NK-92 treated with Interleukin-12 subunit alpha and Interleukin-12 subunit beta, amount 100 ng/mL, for 24 hours (cell line): ENCODE data around the gene SPOCK1.
"Not testable (repeated sequence)": the region's sequence is repeated elsewhere in the genome, so short reads cannot be mapped to it uniquely, and the experiment has no call there.

ENCODE experiments used
- DNase-seq: peaks from one replicate; lab custom pipeline; 2025; lab: John Stamatoyannopoulos, UW

The SPOCK1 gene

DNA sequence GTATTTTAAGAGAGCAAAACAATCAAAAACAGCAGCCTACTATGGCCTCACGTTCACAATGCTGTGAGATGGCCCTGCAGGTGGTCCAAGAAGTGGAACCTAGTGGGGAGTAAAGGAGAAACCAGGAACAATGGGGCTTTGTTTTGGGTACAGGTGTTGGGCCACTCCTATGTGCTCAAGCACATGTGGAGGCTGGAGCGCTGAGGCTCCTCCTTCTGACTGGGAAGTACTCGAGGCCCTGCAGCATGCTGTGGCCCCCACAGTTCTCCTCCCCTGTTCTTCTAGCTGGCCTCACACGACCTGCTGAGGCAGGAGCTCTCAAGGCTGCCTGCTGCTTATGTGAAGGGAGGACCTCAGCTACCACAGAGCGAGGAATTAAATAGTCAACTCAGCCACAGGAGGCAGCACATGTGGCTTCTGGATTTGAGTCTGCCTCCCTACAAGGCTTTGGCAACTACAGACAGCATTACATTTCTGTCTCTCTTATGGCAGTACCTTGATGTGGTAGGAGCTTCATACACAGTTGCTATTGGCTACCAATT, 482.3 kb downstream of the SPOCK1 start:
- no peak for DNase-seq

GRCh38 chr5:137015540-137016116, 483.5 kb downstream of the SPOCK1 start:
- no peak for DNase-seq

DNA sequence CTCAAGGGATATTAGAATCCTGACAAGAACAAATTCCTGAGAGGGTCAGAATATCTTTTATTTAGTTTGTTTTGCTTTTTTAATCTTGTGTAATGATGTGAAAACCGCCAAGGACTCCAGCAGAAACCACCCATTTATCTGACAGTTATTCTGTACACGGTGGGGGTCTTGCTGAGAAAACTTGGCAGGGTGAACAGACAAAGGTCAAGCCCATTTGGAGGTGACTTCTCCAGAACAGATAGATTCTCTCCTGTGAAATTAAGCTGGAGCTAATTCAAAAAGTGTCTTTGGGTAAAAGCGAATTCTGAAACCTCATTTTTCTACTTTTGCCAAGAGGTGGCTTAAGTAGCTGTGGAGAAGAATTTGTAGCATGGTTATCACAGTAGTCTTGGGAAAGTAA, 484.4 kb downstream of the SPOCK1 start:
- DNase-seq: no peak

- DNase-seq: no peak
Measured at GRCh38 chr5:137010226-137010625, 488.9 kb downstream of the SPOCK1 start.

- DNase-seq: no peak
Measured at GRCh38 chr5:137004279-137004678, 494.8 kb downstream of the SPOCK1 start.

GRCh38 chr5:137001026-137001569, 498.0 kb downstream of the SPOCK1 start:
- DNase-seq: no peak

DNA sequence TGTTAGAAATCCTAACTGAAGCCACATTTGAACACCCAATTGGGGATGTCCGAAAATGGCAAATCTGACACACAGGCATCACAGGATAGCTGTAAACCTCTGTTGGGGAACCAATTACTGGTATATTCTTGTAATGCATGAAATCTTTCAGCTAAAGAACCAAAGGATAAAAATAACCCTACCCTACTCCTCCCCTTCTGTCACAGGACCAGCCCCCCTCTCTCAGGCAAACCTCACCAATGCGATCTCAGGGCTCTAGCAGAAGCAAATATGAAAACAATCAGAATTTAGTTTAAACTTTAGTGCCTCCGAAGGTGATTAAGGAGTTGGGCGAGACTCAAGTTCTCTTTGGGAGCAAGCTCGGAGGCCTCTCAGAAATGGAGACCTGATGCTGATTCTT, 499.3 kb downstream of the SPOCK1 start:
- DNase-seq: no peak

- DNase-seq: no peak
Measured at GRCh38 chr5:136998854-136999357, 500.2 kb downstream of the SPOCK1 start.

GRCh38 chr5:136994154-136994553, 505.0 kb downstream of the SPOCK1 start:
- DNase-seq: no peak

DNA sequence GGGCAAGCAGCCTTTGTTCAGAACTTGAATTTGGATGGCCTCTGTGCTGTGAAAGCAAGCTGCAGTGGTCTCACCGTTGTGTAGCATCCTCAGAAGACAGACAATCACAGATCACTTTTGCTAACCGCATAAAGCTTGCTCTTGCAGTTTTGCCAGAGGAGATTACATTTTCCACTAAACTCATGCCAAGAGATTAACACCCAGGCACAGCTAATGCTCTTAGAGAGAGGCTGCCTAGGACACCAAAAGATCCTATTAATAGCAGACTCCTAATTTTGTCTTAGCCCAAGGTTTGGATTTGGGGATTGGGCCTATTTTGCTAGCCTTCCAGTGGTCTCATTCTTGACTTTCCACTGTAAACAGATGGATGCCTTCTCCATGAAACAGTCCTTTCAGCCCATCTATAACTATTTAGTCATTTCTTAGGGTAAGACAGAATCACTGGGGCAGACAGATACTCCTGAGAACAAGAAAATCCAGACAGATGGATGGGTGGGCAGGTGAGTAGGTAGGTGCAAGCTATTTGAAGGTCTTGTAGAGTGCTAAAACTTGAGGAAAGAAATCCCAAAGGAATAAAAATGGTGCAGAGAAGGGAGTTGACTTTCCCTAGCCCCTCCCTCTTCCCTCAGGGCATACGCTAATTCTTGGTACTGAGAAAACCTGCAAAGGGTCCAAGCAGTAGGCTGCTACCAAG, 506.2 kb downstream of the SPOCK1 start:
- DNase-seq: no peak

DNA sequence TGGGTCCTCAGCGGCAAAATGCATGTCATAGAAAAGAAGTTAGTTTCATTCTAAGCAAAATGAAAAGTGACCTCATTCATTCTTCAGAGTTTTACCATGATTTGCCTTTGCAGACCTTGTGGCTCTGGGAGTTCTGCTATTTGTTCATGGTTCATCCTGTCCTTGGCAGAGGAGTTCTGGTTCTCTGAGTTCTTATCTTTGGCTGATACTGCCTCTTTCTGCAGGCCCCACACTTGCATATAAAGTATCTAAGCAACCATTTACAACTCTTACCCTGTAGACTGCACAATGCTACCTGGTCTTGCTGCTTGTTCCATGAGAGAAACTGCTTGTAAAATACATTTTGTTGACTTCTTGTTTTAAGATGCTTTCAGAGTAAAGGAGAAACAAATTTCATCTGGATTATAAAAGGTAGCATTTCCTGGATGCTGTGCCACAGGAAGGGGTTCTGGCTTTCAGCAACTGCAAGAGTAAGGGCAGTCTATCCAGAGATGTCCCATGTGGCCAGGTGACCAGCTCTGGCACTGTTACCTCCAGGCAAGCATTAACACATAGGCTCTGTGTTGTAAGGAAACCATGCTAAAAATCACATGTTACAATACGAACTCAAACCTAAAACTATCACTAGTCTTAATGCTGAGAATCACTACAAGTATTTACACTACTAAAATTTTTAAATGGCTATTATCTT, 513.2 kb downstream of the SPOCK1 start:
- DNase-seq: no peak

DNA sequence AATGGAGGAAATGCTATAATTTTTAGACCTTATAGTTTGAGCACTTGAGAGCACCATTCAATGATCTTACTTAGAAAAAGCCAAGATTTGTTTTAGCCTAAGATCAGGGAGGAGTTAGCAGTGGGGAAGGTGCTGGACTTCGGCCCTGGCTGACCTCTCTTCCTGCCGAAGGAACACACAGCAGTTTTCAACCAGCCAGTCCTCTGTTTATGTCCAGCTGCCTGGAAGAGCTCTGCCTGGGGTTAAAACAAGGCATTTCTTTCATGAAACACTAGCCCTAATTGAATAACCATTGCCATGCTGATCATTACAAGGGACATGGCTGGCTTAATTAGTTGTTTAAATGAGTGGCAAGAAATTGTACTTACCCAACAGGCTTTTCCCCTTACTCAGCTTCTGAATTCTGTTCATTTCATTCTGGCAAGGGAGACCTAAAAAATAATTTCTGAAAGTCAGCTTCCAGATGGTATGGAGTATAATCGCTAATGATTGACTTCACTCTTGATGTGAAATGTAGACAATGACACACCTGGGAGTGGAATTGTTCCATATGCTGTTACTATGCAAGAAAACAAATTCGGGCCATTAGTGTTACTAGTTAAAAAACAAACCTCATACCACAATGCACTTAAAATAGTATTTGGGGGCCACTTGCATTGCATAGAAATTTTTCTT, 514.2 kb downstream of the SPOCK1 start:
- DNase-seq: no peak

- DNase-seq: no peak
Measured at GRCh38 chr5:136981936-136982335, 517.2 kb downstream of the SPOCK1 start.

- DNase-seq: no peak
Measured at GRCh38 chr5:136979131-136979530, 520.0 kb downstream of the SPOCK1 start.

DNA sequence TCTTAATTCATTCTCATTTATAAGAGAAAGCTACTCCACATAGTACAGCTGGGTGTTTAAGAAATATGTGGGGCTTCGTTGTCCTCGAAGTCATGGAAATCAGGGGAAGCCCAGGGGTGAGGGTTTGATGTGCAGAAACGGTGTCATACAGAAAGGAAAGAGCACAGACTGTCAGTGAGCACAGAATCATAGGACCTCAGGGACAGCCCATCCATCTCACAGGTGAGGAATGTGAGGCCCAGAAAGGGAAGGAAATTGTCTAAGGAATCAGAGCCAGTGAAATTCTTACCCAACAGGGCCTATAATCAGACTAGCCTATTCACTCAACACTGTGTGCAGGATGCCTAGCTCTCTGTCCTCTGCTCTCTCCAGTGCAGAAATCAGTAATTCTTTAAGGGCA, 535.6 kb downstream of the SPOCK1 start:
- DNase-seq: no peak

- DNase-seq: no peak
Measured at GRCh38 chr5:136957428-136957827, 541.7 kb downstream of the SPOCK1 start.

- DNase-seq: not testable (repeated sequence)
Measured at GRCh38 chr5:136954142-136954541, 545.0 kb downstream of the SPOCK1 start.

- not testable (repeated sequence) for DNase-seq
Measured at GRCh38 chr5:136953346-136954069, 545.6 kb downstream of the SPOCK1 start.

DNA sequence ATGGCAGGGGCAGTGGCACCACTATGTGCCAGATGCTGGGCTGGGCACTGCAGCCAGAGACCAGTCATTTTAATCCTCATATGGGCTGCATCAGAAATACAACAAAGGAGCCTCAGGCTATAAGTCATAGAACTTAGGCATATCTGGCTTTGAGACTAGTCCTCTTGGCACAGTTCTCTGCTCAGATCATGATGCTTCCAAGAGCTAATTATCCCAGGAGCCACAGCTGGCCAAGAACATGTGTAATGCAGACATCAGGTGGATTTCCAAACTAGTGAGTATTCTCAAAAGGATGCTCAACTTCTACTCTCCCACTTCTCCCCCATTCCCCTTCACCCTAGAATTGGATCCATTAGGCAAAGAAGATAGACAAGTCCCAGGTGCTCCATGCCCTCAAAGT, 571.6 kb downstream of the SPOCK1 start:
- DNase-seq: no peak

DNA sequence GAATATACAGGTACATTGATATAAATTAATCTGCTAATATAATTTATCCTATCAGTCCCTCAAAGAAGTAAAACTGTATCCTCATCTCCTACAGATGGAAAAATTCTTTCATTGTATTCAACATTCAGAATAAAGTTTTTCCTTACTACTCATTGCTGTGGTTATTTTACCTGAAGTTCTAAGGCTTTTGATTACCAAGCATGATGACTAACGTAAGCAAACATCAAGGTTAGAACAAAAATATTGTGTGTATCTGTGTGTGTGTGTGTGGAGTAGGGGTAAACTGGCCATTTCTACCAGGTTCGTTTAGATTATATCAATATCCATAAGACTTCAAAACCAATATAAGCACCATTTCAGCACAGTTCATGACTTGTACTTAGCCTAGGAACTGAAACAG, 573.1 kb downstream of the SPOCK1 start:
- no peak for DNase-seq
